ENCODE measurements around the gene SIRT7.

SIRT7 gene

GRCh38 chr17:81878294-81878693, 39.7 kb downstream of the SIRT7 start:
- Histone ChIP-seq H3K27ac (ENCODE audit: low read length) (no peak overlapping the region), H3K36me3 (replicated peaks; ENCODE audit: low read depth, low read length) (peaks cover 25% of the 10 kb centered on the region), H3K4me2 (ENCODE audit: low read length) (no peak overlapping the region), H3K79me2 (ENCODE audit: low read length) (peaks cover 4% of the 10 kb centered on the region; the same call in 1 of the 2 replicates), H3K27me3 (ENCODE audit: low read depth, low read length) (no peaks in the 10 kb centered on the region), H4K20me1 (ENCODE audit: insufficient read depth, low read length) (no peaks in the 10 kb centered on the region), H3K4me1 (ENCODE audit: low read length) (peaks cover 5% of the 10 kb centered on the region; the same call in 1 of the 2 replicates), H3K9ac (ENCODE audit: low read length) (no peak overlapping the region), H2AFZ (ENCODE audit: low read depth, low read length) (no peak overlapping the region), H3K4me3 (ENCODE audit: low read length) (no peak overlapping the region), H3K9me3 (ENCODE audit: insufficient read depth, low read length) (no peaks in the 10 kb centered on the region)
- TF ChIP-seq CTCF (IDR thresholded peaks at IDR 0.05; ENCODE audit: low read depth, low read length) (no peak), EZH2phosphoT487 (IDR thresholded peaks at IDR 0.05; ENCODE audit: low read depth) (no peak)

- H3K4me2 ChIP-seq (ENCODE audit: low read length), result no peak overlapping the region
- TF ChIP-seq EZH2phosphoT487 (IDR thresholded peaks at IDR 0.05; ENCODE audit: low read depth), result no peak
- TF ChIP-seq CTCF (IDR thresholded peaks at IDR 0.05; ENCODE audit: low read depth, low read length), result no peak
- H3K36me3 ChIP-seq (replicated peaks; ENCODE audit: low read depth, low read length), result peaks cover 28% of the 10 kb centered on the region
- no peak overlapping the region for H3K4me3 ChIP-seq (ENCODE audit: low read length)
- no peaks in the 10 kb centered on the region for H3K9me3 ChIP-seq (ENCODE audit: insufficient read depth, low read length)
- H3K27me3 ChIP-seq (ENCODE audit: low read depth, low read length), result no peaks in the 10 kb centered on the region
- no peak overlapping the region for H3K27ac ChIP-seq (ENCODE audit: low read length)
- H3K79me2 ChIP-seq (ENCODE audit: low read length), result peaks cover 11% of the 10 kb centered on the region
- H3K9ac ChIP-seq (ENCODE audit: low read length), result no peak overlapping the region
- H2AFZ ChIP-seq (ENCODE audit: low read depth, low read length), result no peak overlapping the region
- peaks cover 12% of the 10 kb centered on the region for H3K4me1 ChIP-seq (ENCODE audit: low read length)
- no peaks in the 10 kb centered on the region for H4K20me1 ChIP-seq (ENCODE audit: insufficient read depth, low read length)
Observed at GRCh38 chr17:81877569-81877968, 40.4 kb downstream of the SIRT7 start.

GRCh38 chr17:81871387-81872230, 46.4 kb downstream of the SIRT7 start:
- Histone ChIP-seq H3K9me3 (ENCODE audit: insufficient read depth, low read length) (no peaks in the 10 kb centered on the region), H3K4me1 (ENCODE audit: low read length) (peaks cover 32% of the 10 kb centered on the region), H3K4me2 (ENCODE audit: low read length) (peak overlapping the region; percentile 70), H3K79me2 (ENCODE audit: low read length) (peaks cover 43% of the 10 kb centered on the region), H4K20me1 (ENCODE audit: insufficient read depth, low read length) (peaks cover 23% of the 10 kb centered on the region), H3K27me3 (ENCODE audit: low read depth, low read length) (no peaks in the 10 kb centered on the region), H3K36me3 (replicated peaks; ENCODE audit: low read depth, low read length) (peaks cover 26% of the 10 kb centered on the region), H3K27ac (ENCODE audit: low read length) (peak overlapping the region; percentile 83), H3K4me3 (ENCODE audit: low read length) (peak overlapping the region; percentile 80), H3K9ac (ENCODE audit: low read length) (peak overlapping the region; percentile 96), H2AFZ (ENCODE audit: low read depth, low read length) (0 out of 2 replicates have a peak overlapping the region, but pooled peaks have one; percentile 28)
- TF ChIP-seq CTCF (IDR thresholded peaks at IDR 0.05; ENCODE audit: low read depth, low read length) (peak; percentile 17), EZH2phosphoT487 (IDR thresholded peaks at IDR 0.05; ENCODE audit: low read depth) (no peak)

GRCh38 chr17:81870981-81871386, 47.0 kb downstream of the SIRT7 start, which contains the start of gene ARHGDIA:
ARHGDIA (minus strand) TSS chr17:81871337; CDS start chr17:81869930, 1,407 bp downstream.
- Histone ChIP-seq H3K36me3 (replicated peaks; ENCODE audit: low read depth, low read length) (peaks cover 26% of the 10 kb centered on the region), H3K4me2 (ENCODE audit: low read length) (peak within 1 kb of the TSS; percentile 94), H3K27me3 (ENCODE audit: low read depth, low read length) (no peaks in the 10 kb centered on the region), H3K4me1 (ENCODE audit: low read length) (peaks cover 35% of the 10 kb centered on the region), H3K79me2 (ENCODE audit: low read length) (peaks cover 43% of the 10 kb centered on the region), H2AFZ (ENCODE audit: low read depth, low read length) (0 out of 2 replicates have a peak within 1 kb of the TSS, but pooled peaks have one; percentile 28), H3K27ac (ENCODE audit: low read length) (peak within 1 kb of the TSS; percentile 83), H4K20me1 (ENCODE audit: insufficient read depth, low read length) (peaks cover 25% of the 10 kb centered on the region), H3K9me3 (ENCODE audit: insufficient read depth, low read length) (no peaks in the 10 kb centered on the region), H3K9ac (ENCODE audit: low read length) (peak within 1 kb of the TSS; percentile 97), H3K4me3 (ENCODE audit: low read length) (peak within 1 kb of the TSS; percentile 80)
- TF ChIP-seq EZH2phosphoT487 (IDR thresholded peaks at IDR 0.05; ENCODE audit: low read depth) (no peak), CTCF (IDR thresholded peaks at IDR 0.05; ENCODE audit: low read depth, low read length) (no peak)

Measured in OCI-LY3 (cell line).